Measurements from ENCODE around the gene FADS2.
A peak's percentile ranks its signal among the peaks of the same experiment; 100 is the strongest.

Gene FADS2

DNA sequence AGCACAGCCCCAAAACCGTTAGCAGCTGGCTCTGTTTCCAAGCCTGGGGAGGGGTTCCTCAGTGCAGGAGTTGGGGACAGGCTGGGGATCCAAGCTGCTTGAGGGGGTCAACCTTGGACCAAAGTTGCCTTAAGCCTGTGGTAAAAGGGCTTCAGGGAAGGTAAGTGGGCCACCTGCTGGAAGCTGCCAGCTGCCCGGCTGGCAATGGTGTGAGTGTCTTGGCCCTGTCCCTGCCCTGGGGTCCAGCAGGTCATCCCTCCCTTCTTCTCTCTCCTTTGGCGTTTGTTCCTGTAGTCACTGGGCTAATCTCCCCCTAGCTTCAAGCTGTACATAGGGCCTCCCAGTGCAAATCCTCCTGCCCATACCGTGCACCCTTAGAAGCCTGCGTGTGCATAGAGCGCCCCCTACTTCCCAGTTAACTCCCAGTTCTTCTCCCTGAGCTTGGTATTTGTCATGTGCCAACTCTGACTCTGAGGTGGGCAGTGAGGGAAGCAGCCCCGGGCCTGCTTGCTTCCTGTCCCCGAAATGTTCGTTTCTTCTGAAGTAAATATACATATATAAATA is 40.1 kb upstream of the FADS2 start:
- DNase-seq (ENCODE audit: low read depth) = peak; percentile 35
- H3K4me3 ChIP-seq (ENCODE audit: low read depth, low read length) = no peak overlapping the region
- in situ Hi-C loops (cut with HindIII; ENCODE audit: low sequenced_read_pairs) = no loop called here
- TF ChIP-seq, protein P1, sequence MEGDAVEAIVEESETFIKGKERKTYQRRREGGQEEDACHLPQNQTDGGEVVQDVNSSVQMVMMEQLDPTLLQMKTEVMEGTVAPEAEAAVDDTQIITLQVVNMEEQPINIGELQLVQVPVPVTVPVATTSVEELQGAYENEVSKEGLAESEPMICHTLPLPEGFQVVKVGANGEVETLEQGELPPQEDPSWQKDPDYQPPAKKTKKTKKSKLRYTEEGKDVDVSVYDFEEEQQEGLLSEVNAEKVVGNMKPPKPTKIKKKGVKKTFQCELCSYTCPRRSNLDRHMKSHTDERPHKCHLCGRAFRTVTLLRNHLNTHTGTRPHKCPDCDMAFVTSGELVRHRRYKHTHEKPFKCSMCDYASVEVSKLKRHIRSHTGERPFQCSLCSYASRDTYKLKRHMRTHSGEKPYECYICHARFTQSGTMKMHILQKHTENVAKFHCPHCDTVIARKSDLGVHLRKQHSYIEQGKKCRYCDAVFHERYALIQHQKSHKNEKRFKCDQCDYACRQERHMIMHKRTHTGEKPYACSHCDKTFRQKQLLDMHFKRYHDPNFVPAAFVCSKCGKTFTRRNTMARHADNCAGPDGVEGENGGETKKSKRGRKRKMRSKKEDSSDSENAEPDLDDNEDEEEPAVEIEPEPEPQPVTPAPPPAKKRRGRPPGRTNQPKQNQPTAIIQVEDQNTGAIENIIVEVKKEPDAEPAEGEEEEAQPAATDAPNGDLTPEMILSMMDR (IDR thresholded peaks at IDR 0.05; ENCODE audit: low read depth, low read length, missing control alignments) = peak; percentile 65

DNA sequence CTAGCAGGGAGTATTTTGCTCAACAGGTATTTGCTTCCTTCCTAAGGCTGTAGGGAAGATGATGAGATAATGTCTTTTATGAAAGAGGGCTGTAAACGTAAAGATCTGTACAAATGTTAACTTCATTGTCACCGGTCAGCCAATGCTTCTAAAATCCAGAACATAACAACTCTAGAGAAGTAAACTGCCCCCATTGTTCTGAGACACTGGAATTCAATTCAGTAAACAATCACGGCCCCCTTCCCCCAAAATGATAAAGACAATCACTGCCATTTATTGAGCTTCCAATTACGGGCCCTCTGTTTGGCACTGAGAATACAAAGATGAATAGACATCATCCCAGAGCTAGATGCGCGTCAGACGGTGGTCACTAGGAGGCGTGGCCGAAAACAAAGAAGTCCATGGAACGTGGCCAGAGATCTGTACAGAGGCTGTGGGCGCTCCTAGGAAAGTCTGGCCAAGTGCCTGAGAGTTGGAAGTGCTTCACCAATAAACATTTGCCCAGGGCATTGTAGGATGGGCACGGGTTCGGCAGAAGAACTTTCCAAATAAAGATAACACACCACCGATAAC is 36.3 kb upstream of the FADS2 start:
- TF ChIP-seq, protein P1 (IDR thresholded peaks at IDR 0.05; ENCODE audit: low read depth, low read length, missing control alignments) = no peak
- peak overlapping the region; percentile 76 for H3K4me3 ChIP-seq (ENCODE audit: low read depth, low read length)
- peak; percentile 94 for DNase-seq (ENCODE audit: low read depth)
- in situ Hi-C loops (cut with HindIII; ENCODE audit: low sequenced_read_pairs) = no loop called here

DNA sequence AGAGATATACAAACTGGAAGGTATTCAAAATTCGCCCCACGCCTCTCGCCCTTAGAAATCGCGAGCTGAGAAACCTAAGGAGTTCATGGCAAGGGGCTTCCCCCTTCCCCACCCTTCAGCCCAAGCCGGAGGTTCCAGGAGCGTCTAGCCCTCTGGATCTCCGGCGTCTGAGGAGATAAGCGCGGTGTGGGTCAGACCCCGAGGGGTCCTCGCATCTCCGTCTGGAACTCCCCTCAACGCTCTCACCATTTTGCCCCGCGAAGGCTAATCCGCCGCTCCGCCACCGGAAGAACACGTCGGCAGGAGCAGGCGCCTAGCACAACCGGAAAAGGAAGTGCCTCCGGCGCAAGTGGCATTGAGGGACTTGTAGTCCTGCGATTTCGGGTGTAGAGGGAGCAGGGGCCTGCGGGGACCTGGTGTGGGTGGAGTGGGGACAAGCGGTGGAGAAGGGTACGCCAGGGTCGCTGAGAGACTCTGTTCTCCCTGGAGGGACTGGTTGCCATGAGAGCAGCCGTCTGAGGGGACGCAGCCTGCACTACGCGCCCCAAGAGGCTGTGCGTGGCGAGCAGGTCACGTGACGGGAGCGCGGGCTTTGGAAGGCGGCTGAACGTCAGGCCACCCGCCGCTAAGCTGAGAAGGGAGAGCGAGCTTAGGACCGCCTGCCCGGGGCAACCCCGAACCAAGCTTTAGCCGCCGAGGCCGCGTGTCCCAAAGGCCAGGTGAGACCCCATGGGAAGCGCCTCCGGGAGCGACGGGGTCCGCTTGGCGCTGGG is 35.6 kb upstream of the FADS2 start, which contains the start of the genes FEN1 and TMEM258:
Gene FEN1 (plus strand): TSS at position 602 of the 773 bp plus-strand sequence. CDS start 2,451 bp downstream, outside the sequence.
Gene TMEM258 (minus strand): TSS at position 290 of the 773 bp plus-strand sequence. CDS start 41 bp downstream, at position 249.
- TF ChIP-seq, protein P1 (IDR thresholded peaks at IDR 0.05; ENCODE audit: low read depth, low read length, missing control alignments) = no peak
- peak; percentile 78 for DNase-seq (ENCODE audit: low read depth)
- in situ Hi-C loops (cut with HindIII; ENCODE audit: low sequenced_read_pairs) = no loop called here
- H3K4me3 ChIP-seq (ENCODE audit: low read depth, low read length) = peak within 1 kb of the TSS; percentile 76

DNA sequence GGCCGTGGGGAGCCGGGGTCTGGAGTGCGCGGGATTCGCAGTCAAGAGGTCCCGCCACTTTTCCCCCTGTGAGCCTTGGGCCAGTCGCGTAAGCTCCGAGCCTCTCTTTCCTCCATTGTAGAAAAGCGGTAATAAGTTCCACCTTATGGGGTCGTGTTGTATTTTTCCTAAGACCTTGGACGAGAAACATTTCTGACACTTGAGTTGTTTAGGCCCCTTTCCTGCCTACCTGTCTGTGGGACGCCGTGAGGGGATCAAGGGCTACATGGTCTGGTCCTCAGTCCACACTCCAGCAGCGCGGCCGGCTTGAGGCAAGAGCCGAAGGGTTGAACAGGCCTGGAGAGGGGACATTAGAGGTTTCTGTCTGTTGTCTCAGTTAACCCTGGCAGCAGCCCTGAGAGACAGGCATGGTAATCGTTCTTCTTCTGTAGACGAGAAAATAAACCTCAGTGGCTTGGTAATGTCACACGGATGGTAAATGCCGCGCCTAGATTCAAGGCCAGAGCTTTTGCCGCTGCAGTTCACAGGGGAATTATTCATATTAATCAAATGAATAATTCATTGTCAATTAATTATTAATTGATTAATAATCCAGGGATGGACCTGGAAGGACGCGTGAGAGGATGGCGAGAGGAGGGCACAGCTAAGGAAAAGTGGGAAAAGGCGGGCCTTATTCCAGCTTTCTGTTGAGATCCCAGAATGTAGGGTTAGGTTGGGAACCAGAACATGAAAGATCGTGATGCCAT is 34.8 kb upstream of the FADS2 start:
- H3K4me3 ChIP-seq (ENCODE audit: low read depth, low read length) = peak overlapping the region; percentile 76
- TF ChIP-seq, protein P1 (IDR thresholded peaks at IDR 0.05; ENCODE audit: low read depth, low read length, missing control alignments) = no peak
- DNase-seq (ENCODE audit: low read depth) = no peak
- in situ Hi-C loops (cut with HindIII; ENCODE audit: low sequenced_read_pairs) = no loop called here

DNA sequence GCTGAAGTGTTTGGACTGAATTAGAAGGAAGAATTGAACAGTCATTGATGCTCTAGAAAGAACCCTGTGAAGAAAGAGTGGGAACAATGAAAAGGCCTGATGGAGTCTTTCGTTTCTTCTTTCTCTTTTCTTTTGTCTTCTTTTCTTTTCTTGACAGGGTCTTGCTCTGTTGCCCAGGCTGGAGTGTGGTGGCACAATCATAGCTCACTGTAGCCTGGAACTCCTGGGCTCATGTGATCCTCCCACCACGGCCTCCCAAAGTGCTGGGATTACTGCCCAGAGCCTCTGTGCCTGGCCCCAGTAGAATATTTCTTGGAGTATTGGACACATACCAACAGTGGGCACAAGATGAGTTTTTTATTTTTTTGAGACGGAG is 34.3 kb upstream of the FADS2 start:
- in situ Hi-C loops (cut with HindIII; ENCODE audit: low sequenced_read_pairs) = no loop called here
- no peak for DNase-seq (ENCODE audit: low read depth)
- TF ChIP-seq, protein P1 (IDR thresholded peaks at IDR 0.05; ENCODE audit: low read depth, low read length, missing control alignments) = no peak
- H3K4me3 ChIP-seq (ENCODE audit: low read depth, low read length) = peak overlapping the region; percentile 76

DNA sequence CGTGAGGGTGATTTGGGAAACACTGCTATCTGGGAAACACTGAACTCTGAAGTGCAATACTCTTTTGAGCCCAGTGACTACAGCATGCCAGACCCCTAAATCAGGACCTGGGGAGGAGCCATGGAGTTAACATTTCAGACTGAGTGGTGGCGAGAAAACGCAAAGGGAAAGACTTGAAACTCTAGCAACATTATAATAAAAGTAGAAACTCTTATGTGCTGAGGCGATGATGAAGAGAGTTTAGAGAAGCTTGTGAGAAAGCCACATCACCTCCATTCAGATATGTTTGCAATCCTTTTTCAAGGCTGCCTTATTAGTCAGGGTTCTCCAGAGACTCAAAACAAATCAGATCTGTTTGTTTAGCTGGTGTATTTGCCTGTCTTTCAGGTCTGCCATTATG is 33.5 kb upstream of the FADS2 start:
- H3K4me3 ChIP-seq (ENCODE audit: low read depth, low read length) = no peak overlapping the region
- TF ChIP-seq, protein P1 (IDR thresholded peaks at IDR 0.05; ENCODE audit: low read depth, low read length, missing control alignments) = no peak
- in situ Hi-C loops (cut with HindIII; ENCODE audit: low sequenced_read_pairs) = no loop called here
- DNase-seq (ENCODE audit: low read depth) = no peak
